ENCODE data around the gene CHRNA10.

DNA sequence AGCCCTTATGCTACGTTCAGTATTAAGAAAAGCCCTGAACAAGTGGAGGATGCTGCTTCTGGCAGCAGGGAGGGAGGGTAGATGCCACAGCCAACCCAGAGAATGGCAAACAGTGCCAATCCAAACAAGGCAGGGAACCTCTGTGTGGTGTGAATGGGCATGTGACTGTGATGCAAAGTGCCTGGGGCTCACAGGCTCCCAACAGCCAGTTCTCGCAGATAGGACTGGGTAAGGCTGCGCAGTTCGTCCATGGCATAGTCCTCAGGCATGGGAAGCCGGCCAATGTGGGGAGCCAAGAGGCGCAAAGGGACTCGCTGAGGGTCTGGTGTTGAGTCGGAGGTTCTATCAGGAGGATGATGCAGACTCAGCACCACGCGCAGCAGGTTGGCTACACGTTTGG, 4.8 kb upstream of the CHRNA10 start:
- TF ChIP-seq CTCF (IDR thresholded peaks at IDR 0.05): no peak
- TF ChIP-seq POLR2A (IDR thresholded peaks at IDR 0.05): no peak
- no peak for TF ChIP-seq POLR2AphosphoS5 (IDR thresholded peaks at IDR 0.05)

All from breast epithelium (tissue), 3 donors.